ENCODE results near the gene TEPSIN. TPM values are rescaled to one million over a fixed set of nuclear protein-coding genes. Genes with fewer than 3 reads are reported as not detected.

The TEPSIN gene
- total and polyA plus RNA-seq, 4 donors, result 20.7 to 48.7 (median 31.1) TPM

GRCh38 chr17:81282876-81283275, 44.0 kb upstream of the TEPSIN start:
- H3K4me1 ChIP-seq (ENCODE audit: control insufficient read depth in 5 of 5, insufficient read depth in 5 of 5, low read length in 5 of 5), result peaks cover 0 to 16% (median 3%) of the 10 kb centered on the region in 5 donors
- no peaks in the 10 kb centered on the region for H3K9me3 ChIP-seq (ENCODE audit: control insufficient read depth in 4 of 4, insufficient read depth in 3 of 4, low read length in 3 of 4)
- peaks cover 0 to 51% (median 10%) of the 10 kb centered on the region in 4 donors for H3K36me3 ChIP-seq (ENCODE audit: control insufficient read depth in 4 of 4, insufficient read depth in 4 of 4, low read length in 4 of 4)
- TF ChIP-seq CTCF (IDR thresholded peaks at IDR 0.05; ENCODE audit: control extremely low read depth, extremely low read depth), result no peak
- 95 to 96% methylated on average over 16 of the region's 16 CpGs for WGBS, 2 donors
- no peak for DNase-seq
- H3K4me3 ChIP-seq, result no peak overlapping the region
- no peak overlapping the region for H3K9ac ChIP-seq (ENCODE audit: insufficient read depth in 1 of 2, low read length in 2 of 2)
- H3K27me3 ChIP-seq (ENCODE audit: control insufficient read depth in 3 of 3, insufficient read depth in 3 of 3, low read length in 2 of 3), result no peaks in the 10 kb centered on the region
- no peak for ATAC-seq (ENCODE audit: insufficient read depth, low FRiP score)
- no peak overlapping the region for H3K27ac ChIP-seq (ENCODE audit: low read depth in 1 of 2, low read length in 1 of 2)

DNA sequence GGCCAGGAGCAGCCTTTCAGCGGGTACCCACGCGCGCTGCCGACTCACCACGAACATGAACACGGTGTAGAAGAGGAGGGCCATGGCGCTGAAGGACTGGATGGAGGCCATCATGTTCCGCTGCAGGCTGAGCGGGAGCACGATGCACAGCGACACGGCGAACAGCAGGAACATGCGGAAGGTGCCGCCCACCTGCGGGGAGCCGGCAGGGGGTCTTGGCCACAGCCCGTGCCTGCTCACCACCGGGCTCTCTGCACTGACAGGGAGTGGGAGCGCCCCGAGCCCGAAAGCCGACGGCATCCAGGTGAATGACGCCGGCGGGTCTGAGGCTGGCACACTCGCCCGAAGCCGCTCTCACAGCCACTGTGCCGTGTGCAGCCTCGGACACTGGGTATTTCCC, 43.3 kb upstream of the TEPSIN start:
- ATAC-seq (ENCODE audit: insufficient read depth, low FRiP score), result no peak
- no peak overlapping the region for H3K27ac ChIP-seq (ENCODE audit: low read depth in 1 of 2, low read length in 1 of 2)
- no peak for TF ChIP-seq CTCF (IDR thresholded peaks at IDR 0.05; ENCODE audit: control extremely low read depth, extremely low read depth)
- no peak for DNase-seq
- 95 to 96% methylated on average over 33 of the region's 33 CpGs for WGBS, 2 donors
- no peak overlapping the region for H3K4me3 ChIP-seq
- no peaks in the 10 kb centered on the region for H3K9me3 ChIP-seq (ENCODE audit: control insufficient read depth in 4 of 4, insufficient read depth in 3 of 4, low read length in 3 of 4)
- H3K27me3 ChIP-seq (ENCODE audit: control insufficient read depth in 3 of 3, insufficient read depth in 3 of 3, low read length in 2 of 3), result no peaks in the 10 kb centered on the region
- H3K9ac ChIP-seq (ENCODE audit: insufficient read depth in 1 of 2, low read length in 2 of 2), result no peak overlapping the region
- H3K36me3 ChIP-seq (ENCODE audit: control insufficient read depth in 4 of 4, insufficient read depth in 4 of 4, low read length in 4 of 4), result peaks cover 0 to 47% (median 7%) of the 10 kb centered on the region in 4 donors
- H3K4me1 ChIP-seq (ENCODE audit: control insufficient read depth in 5 of 5, insufficient read depth in 5 of 5, low read length in 5 of 5), result peaks cover 0 to 18% (median 3%) of the 10 kb centered on the region in 5 donors

DNA sequence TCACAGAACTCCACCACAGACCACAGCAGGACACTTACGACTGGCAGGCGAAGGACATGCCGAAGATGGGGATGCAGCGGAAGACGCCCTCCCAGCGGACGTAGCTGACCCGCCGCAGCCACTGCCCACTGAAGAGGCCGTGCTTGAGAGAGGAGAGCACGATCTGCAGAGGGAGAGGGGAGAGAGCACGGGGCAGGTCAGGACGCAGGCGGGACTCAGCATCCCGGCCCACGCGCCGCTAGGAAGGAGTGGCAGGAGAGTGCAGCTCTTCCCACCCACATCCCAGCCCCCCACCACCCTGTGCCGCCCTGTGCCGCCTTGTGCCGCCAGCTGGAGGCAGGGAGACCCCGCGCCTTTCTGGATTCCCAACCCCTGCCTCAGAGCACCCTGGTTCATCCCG, 41.7 kb upstream of the TEPSIN start:
- 97 to 98% methylated on average over 20 to 24 of the region's 24 CpGs for WGBS, 2 donors
- no peak for DNase-seq

More for the DNA sequence above, 41.7 kb upstream of the TEPSIN start:
- peaks cover 0 to 54% (median 5%) of the 10 kb centered on the region in 4 donors for H3K36me3 ChIP-seq (ENCODE audit: control insufficient read depth in 4 of 4, insufficient read depth in 4 of 4, low read length in 4 of 4)
- H3K27ac ChIP-seq (ENCODE audit: low read depth in 1 of 2, low read length in 1 of 2), result no peak overlapping the region
- no peak overlapping the region for H3K9ac ChIP-seq (ENCODE audit: insufficient read depth in 1 of 2, low read length in 2 of 2)
- H3K9me3 ChIP-seq (ENCODE audit: control insufficient read depth in 4 of 4, insufficient read depth in 3 of 4, low read length in 3 of 4), result no peaks in the 10 kb centered on the region
- TF ChIP-seq CTCF (IDR thresholded peaks at IDR 0.05; ENCODE audit: control extremely low read depth, extremely low read depth), result no peak
- peaks cover 0 to 16% (median 6%) of the 10 kb centered on the region in 5 donors for H3K4me1 ChIP-seq (ENCODE audit: control insufficient read depth in 5 of 5, insufficient read depth in 5 of 5, low read length in 5 of 5)
- no peaks in the 10 kb centered on the region for H3K27me3 ChIP-seq (ENCODE audit: control insufficient read depth in 3 of 3, insufficient read depth in 3 of 3, low read length in 2 of 3)
- H3K4me3 ChIP-seq, result no peak overlapping the region
- no peak for ATAC-seq (ENCODE audit: insufficient read depth, low FRiP score)
